ENCODE results near the gene SPEN. TPM values are rescaled to one million over a fixed set of nuclear protein-coding genes. Genes with fewer than 3 reads are reported as not detected.
"Not testable (repeated sequence)": the region's sequence is repeated elsewhere in the genome, so short reads cannot be mapped to it uniquely, and the experiment has no call there.

Gene SPEN
- total RNA-seq, 1 donor from 2014 or later, result 55.2 TPM

DNA sequence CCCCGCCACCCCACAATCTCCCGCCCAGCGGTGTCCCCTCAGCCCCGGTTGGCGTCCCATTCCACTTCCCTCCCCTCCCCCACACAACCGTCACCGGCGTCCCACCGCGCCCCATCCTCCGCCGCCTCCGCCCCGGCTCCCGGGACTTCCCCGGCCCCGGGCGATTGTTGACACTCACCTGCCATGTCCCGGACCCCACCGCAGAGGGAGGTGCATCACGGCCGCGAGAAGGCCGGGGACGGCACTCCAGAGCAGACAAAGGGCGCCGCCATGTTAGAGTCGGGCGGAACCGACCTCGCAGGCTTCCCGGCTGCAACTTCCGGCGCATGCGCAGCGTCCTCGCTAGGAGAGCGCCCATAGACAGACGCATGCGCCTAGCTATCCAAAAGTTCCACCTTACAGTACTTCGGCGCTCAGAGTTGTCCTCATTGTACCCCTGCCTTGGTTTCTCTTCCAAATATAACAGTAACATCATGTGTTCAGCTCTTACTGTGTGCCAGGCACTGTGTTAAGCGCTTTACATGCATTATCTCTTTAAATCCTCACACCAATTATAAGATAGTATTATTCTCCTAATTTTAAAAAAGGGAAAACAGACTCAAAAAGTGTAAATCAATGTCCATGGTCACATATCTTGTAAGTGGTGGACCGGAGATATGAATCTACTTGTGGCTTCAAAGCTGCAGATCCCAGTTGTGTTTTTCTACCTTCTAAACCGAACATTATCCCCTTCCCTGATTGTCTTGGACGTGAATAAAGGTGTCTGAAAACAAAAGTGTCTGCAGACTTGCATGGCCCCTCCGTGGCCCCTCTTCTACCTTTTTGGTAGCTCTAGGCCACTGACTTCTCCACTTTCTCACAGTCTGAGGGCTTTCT is 128.5 kb downstream of the SPEN start, which contains the start of gene ZBTB17:
TSS of gene ZBTB17 (minus strand) at position 297 of the 876 bp plus-strand sequence. CDS start 27,606 bp downstream, outside the sequence.
- intact Hi-C loops (cut with DNase I), result no loop called here
- Histone ChIP-seq H3K27me3 (no peaks in the 10 kb centered on the region), H3K4me3 (peak within 1 kb of the TSS; percentile 81 to 89), H3K4me1 (peaks cover 29% of the 10 kb centered on the region), H3K36me3 (peaks cover 0 to 6% of the 10 kb centered on the region in 2 donors), H3K9me3 (no peaks in the 10 kb centered on the region), H3K27ac (peak within 1 kb of the TSS; percentile 86)
- no peak for DNase-seq (ENCODE audit: extremely low spot score in 2 of 2)
- TF ChIP-seq, protein P1, sequence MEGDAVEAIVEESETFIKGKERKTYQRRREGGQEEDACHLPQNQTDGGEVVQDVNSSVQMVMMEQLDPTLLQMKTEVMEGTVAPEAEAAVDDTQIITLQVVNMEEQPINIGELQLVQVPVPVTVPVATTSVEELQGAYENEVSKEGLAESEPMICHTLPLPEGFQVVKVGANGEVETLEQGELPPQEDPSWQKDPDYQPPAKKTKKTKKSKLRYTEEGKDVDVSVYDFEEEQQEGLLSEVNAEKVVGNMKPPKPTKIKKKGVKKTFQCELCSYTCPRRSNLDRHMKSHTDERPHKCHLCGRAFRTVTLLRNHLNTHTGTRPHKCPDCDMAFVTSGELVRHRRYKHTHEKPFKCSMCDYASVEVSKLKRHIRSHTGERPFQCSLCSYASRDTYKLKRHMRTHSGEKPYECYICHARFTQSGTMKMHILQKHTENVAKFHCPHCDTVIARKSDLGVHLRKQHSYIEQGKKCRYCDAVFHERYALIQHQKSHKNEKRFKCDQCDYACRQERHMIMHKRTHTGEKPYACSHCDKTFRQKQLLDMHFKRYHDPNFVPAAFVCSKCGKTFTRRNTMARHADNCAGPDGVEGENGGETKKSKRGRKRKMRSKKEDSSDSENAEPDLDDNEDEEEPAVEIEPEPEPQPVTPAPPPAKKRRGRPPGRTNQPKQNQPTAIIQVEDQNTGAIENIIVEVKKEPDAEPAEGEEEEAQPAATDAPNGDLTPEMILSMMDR (IDR thresholded peaks at IDR 0.05), result peak; percentile 3 to 34 (median 22)
- TF ChIP-seq POLR2AphosphoS5 (IDR thresholded peaks at IDR 0.05; ENCODE audit: insufficient read depth in 1 of 2, low read depth in 1 of 2) (peak; percentile 95), POLR2A (IDR thresholded peaks at IDR 0.05) (peak in 1 of 2 donors; percentile 70)

DNA sequence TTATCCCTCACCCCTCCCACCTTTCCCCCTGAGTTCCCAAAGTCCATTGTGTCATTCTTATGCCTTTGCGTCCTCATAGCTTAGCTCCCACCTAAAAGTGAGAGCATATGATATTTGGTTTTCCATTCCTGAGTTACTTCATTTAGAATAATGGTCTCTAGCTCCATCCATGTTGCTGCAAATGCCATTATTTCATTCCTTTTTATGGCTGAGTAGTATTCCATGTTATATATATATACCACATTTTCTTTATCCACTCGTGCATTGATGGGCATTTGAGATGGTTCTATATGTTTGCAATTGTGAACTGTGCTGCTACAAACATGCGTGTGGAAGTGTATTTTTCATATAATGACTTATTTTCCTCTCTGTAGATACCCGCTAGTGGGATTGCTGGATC is 130.4 kb downstream of the SPEN start:
- DNase-seq (ENCODE audit: extremely low spot score in 2 of 2); H3K4me3 ChIP-seq; intact Hi-C loops (cut with DNase I): not testable (repeated sequence)

DNA sequence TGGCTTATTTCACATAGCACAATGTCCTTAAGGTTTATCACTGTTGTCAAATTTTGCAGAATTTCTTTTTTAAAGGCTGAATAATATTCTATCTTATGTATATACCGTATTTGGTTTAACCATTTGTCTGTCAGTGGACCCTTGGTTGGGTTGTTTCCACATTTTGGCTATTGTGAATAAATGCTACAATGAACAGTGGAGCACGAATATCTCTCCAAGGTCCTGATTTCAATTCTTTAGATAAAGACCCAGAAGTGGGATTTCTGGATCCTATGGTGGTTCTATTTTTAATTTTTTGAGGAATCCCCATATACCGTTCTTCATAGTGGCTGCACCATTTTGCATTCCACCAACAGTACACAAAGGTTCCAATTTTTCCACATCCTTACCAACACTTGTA is 134.2 kb downstream of the SPEN start:
- Histone ChIP-seq H3K36me3 (no peaks in the 10 kb centered on the region), H3K27me3 (no peaks in the 10 kb centered on the region), H3K4me1 (no peaks in the 10 kb centered on the region), H3K9me3 (no peaks in the 10 kb centered on the region), H3K4me3 (no peak overlapping the region), H3K27ac (no peak overlapping the region)
- TF ChIP-seq POLR2AphosphoS5 (IDR thresholded peaks at IDR 0.05; ENCODE audit: insufficient read depth in 1 of 2, low read depth in 1 of 2) (no peak), POLR2A (IDR thresholded peaks at IDR 0.05) (no peak)
- TF ChIP-seq, protein P1 (IDR thresholded peaks at IDR 0.05), result no peak
- intact Hi-C loops (cut with DNase I), result no loop called here
- DNase-seq (ENCODE audit: extremely low spot score in 2 of 2), result no peak

More for the DNA sequence above, 130.4 kb downstream of the SPEN start:
- not testable (repeated sequence) for H3K9me3 ChIP-seq, H3K27me3 ChIP-seq, H3K36me3 ChIP-seq, H3K27ac ChIP-seq
- H3K4me1 ChIP-seq, result peaks cover 28% of the 10 kb centered on the region

DNA sequence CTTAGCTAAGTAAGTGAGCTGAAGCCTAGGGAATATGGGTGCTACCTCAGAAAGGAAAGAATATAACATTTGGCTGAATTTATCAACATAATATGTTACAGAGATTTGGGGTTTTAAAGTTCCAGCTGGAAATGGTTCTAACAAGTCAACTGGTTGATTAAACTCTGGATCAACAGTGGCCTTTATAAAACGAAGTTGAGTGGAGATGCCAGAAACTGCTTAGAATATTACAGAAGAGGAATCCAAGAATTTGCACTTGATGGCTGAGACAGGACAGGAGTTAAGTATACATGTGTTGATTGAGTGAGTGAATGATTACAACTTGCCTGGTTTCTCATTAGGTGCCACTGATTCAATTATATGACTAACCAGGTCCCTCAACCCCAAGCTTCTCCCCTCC is 135.8 kb downstream of the SPEN start:
- DNase-seq (ENCODE audit: extremely low spot score in 2 of 2), result no peak
- H3K4me3 ChIP-seq, result no peak overlapping the region
- no peaks in the 10 kb centered on the region for H3K36me3 ChIP-seq
- no peak overlapping the region for H3K27ac ChIP-seq
- H3K9me3 ChIP-seq, result no peaks in the 10 kb centered on the region
- H3K4me1 ChIP-seq, result no peaks in the 10 kb centered on the region
- intact Hi-C loops (cut with DNase I), result no loop called here
- H3K27me3 ChIP-seq, result no peaks in the 10 kb centered on the region
- TF ChIP-seq POLR2AphosphoS5 (IDR thresholded peaks at IDR 0.05; ENCODE audit: insufficient read depth in 1 of 2, low read depth in 1 of 2) (no peak), POLR2A (IDR thresholded peaks at IDR 0.05) (no peak)
- TF ChIP-seq, protein P1 (IDR thresholded peaks at IDR 0.05), result no peak

DNA sequence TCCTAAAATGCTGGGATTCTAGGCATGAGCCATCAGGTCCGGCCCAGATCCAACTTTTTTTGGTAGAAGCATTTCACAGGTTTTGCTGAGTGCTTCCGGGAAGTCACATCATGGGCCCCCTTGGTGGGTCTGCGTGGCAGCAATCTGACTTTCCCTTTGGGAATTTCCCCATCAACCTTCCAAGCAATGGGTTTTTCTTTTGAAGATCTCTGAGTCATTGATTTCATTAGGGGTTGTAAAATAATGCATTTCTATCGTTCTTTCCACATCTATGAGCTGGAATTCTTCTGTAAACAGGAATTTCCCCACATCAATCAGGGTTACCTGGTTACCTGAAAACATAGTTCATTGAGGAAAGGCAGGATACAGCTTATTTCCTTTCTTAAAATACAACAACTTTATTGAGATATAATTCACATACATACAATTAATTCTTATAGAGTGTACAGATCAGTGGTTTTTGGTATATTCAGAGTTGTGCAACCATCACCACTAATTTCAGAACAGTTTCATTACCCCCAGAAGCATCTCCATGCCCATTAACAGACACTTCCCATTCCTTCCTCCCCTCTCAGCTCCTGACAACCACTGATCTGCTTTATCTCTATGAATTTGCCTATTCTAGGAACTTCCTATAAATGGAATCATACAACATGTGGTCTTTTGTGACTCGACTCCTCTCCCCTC is 138.2 kb downstream of the SPEN start:
- no peak for TF ChIP-seq POLR2AphosphoS5 (IDR thresholded peaks at IDR 0.05; ENCODE audit: insufficient read depth in 1 of 2, low read depth in 1 of 2)
- TF ChIP-seq, protein P1 (IDR thresholded peaks at IDR 0.05), result no peak
- TF ChIP-seq POLR2A (IDR thresholded peaks at IDR 0.05), result no peak
- no peaks in the 10 kb centered on the region for H3K9me3 ChIP-seq

More for the DNA sequence above, 138.2 kb downstream of the SPEN start:
- intact Hi-C loops (cut with DNase I), result no loop called here
- no peak for DNase-seq (ENCODE audit: extremely low spot score in 2 of 2)
- Histone ChIP-seq H3K27me3 (no peaks in the 10 kb centered on the region), H3K4me3 (no peak overlapping the region), H3K27ac (no peak overlapping the region), H3K4me1 (no peaks in the 10 kb centered on the region), H3K36me3 (no peaks in the 10 kb centered on the region)

Measured in vagina (tissue), 2 donors.